NCI-H1048 (cell line): ENCODE results near the gene TRNP1.

Experiments used
- DNase-seq: peaks from one replicate; lab custom pipeline; 2025; lab: John Stamatoyannopoulos, UW

Gene TRNP1

GRCh38 chr1:27001570-27002360 lies 8.3 kb downstream of the TRNP1 start:
- DNase-seq: no peak

GRCh38 chr1:27003745-27004470 lies 10.4 kb downstream of the TRNP1 start:
- DNase-seq: no peak

- DNase-seq: no peak
Measured at GRCh38 chr1:27004471-27005165, 11.1 kb downstream of the TRNP1 start.

- DNase-seq: no peak
Measured at GRCh38 chr1:27005166-27005530, 11.7 kb downstream of the TRNP1 start.

- DNase-seq: no peak
Measured at GRCh38 chr1:27005648-27006496, 12.4 kb downstream of the TRNP1 start.

- no peak for DNase-seq
Measured at GRCh38 chr1:27006683-27007082, 13.2 kb downstream of the TRNP1 start.

GRCh38 chr1:27007909-27008582 lies 14.6 kb downstream of the TRNP1 start:
- no peak for DNase-seq

GRCh38 chr1:27009601-27010197 lies 16.2 kb downstream of the TRNP1 start:
- DNase-seq: no peak

GRCh38 chr1:27010226-27010994 lies 16.9 kb downstream of the TRNP1 start:
- DNase-seq: no peak

- no peak for DNase-seq
Measured at GRCh38 chr1:27011058-27011764, 17.7 kb downstream of the TRNP1 start.

GRCh38 chr1:27011976-27012563 lies 18.6 kb downstream of the TRNP1 start:
- no peak for DNase-seq

GRCh38 chr1:27015260-27015659 lies 21.8 kb downstream of the TRNP1 start:
- no peak for DNase-seq

- no peak for DNase-seq
Measured at GRCh38 chr1:27016376-27016775, 22.9 kb downstream of the TRNP1 start.

GRCh38 chr1:27017207-27017606 lies 23.7 kb downstream of the TRNP1 start:
- no peak for DNase-seq

GRCh38 chr1:27018316-27018715 lies 24.8 kb downstream of the TRNP1 start:
- DNase-seq: no peak

GRCh38 chr1:27021354-27022031 lies 28.0 kb downstream of the TRNP1 start:
- no peak for DNase-seq

- no peak for DNase-seq
Measured at GRCh38 chr1:27025718-27026117, 32.2 kb downstream of the TRNP1 start.
